ENCODE results near the gene AK8.

AK8 gene

DNA sequence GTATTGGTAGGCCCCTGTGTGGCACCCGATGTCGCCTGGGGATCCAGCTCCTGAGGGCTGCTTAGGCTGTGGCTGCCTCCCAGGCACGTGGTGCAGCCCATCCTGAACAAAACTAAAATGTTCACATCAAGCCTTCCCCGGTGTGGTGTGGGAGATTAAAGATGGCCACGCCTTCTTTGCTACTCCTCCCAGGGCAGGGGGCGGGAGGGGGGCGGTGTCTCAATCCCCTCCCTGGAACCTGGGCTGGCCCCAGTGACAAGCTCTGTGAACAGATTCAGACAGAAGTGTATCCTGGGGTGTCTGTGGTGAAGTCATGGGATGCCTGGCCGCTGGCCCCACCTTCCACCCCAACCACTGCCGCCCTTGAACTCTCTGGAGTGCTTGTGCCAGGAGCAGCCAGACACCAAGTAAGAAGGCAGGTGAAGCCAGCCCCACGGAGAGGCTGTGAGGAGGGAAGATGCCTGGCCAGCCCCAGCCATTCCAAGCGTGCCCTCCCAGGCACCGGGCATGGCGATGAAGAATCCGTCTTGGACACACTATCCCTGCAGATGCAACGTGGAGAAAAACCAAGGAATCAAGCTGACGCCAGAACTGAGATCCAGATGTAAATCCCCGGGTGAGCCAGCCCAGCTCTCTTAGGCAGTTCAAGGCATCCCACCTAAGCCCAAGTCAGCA is 75.8 kb downstream of the AK8 start:
- no peak overlapping the region for H3K4me3 ChIP-seq (replicated peaks in 1 of 2; ENCODE audit: low read depth in 2 of 2, low read length in 2 of 2)
- DNase-seq (ENCODE audit: low read depth in 2 of 2) = no peak
- TF ChIP-seq, protein P1, sequence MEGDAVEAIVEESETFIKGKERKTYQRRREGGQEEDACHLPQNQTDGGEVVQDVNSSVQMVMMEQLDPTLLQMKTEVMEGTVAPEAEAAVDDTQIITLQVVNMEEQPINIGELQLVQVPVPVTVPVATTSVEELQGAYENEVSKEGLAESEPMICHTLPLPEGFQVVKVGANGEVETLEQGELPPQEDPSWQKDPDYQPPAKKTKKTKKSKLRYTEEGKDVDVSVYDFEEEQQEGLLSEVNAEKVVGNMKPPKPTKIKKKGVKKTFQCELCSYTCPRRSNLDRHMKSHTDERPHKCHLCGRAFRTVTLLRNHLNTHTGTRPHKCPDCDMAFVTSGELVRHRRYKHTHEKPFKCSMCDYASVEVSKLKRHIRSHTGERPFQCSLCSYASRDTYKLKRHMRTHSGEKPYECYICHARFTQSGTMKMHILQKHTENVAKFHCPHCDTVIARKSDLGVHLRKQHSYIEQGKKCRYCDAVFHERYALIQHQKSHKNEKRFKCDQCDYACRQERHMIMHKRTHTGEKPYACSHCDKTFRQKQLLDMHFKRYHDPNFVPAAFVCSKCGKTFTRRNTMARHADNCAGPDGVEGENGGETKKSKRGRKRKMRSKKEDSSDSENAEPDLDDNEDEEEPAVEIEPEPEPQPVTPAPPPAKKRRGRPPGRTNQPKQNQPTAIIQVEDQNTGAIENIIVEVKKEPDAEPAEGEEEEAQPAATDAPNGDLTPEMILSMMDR (IDR thresholded peaks at IDR 0.05; ENCODE audit: low read depth, low read length) = no peak

DNA sequence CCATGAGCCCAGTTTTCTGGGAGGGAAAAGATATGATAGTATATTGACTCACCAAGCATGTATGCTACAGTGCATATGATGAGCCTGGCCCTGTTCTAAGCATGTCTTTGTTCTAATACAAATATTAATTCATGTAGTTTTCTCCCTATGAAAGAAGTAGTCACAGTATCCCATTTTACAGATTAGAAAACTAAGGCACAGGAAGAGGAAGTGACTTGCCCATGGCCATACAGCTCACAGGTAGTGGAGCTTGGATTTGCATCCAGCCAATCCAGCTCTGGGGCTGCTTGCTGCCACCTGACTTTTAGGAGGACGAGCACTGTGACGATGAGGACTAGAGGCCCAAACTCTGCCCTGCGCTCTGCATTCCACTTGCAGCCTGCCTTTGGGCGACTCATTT is 76.4 kb downstream of the AK8 start:
- no peak overlapping the region for H3K4me3 ChIP-seq (replicated peaks in 1 of 2; ENCODE audit: low read depth in 2 of 2, low read length in 2 of 2)
- TF ChIP-seq, protein P1 (IDR thresholded peaks at IDR 0.05; ENCODE audit: low read depth, low read length) = no peak
- DNase-seq (ENCODE audit: low read depth in 2 of 2) = no peak

DNA sequence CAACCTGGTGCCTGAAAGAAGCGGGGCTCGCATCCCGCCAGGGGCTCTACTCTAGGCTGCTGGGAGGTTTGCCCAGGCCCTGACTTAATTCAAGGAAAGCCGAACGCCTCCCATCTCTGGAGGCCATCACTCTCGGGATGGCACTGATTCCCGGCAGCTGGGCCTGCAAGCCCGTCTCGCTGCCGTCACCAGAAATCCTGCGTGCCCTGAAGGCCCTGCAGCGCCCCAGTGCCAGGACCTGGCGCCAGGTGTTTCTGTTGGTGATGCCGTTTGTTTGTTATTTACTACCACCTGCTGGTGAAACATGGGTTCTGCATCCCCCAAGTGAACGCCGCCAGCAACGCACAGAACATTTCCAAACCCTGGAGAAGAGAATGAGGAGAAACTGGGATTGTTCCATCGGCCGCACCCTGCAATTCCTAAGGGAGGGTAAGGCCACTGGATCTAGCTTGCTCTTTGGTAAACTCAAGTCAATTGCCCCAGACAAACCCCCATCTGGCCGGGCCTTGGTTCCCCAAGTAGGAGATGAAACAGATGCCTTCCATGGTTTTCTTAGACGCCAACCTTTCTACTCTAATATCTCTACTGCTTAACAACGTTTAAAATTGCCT is 77.9 kb downstream of the AK8 start:
- TF ChIP-seq, protein P1 (IDR thresholded peaks at IDR 0.05; ENCODE audit: low read depth, low read length) = peak; percentile 81
- DNase-seq (ENCODE audit: low read depth in 2 of 2) = peak; percentile 75 to 86
- no peak overlapping the region for H3K4me3 ChIP-seq (replicated peaks in 1 of 2; ENCODE audit: low read depth in 2 of 2, low read length in 2 of 2)

DNA sequence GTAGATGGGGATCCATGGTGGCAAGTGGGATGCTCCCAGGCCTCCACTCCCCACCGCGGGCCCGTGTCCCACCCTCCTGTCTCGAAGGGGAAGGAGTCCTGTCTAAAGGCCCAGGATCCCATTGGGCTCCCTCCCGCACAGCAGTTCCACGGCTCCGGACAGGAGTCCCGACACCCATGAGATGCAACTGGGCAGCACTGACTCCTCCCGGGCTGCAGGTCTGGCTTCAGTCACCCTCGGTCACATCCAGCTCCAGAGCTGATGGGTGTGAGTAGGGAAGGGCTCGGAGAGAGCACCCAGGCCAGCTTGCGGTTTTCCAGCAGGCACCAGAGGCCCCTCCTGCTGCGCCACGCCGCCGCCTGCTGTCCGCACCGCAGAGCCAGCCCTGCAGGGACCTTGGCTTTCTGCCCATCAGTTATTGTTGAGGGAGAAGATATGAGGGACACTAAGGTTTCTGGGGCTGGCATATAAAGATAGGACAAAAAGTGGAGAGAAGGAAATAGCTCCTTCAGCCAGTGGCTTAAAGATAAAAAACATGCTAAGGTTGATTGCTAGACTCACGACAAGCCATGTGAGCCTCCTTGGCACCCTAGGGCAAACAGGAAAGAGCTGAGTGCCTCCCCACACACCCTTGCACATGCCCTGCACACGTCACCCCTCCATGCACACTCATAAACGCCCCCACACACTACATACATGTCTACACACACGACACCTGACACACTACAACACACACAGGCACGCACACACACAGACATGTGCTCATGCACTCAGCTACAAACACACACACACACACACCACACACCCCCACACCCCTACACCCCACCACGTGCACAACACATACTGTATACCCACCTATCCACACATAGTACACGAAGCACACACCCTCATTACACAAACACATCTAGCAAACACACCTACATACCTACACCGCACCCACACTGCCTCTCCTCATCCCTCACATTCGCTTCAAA is 79.0 kb downstream of the AK8 start:
- TF ChIP-seq, protein P1 (IDR thresholded peaks at IDR 0.05; ENCODE audit: low read depth, low read length) = no peak
- H3K4me3 ChIP-seq (replicated peaks in 1 of 2; ENCODE audit: low read depth in 2 of 2, low read length in 2 of 2) = no peak overlapping the region
- DNase-seq (ENCODE audit: low read depth in 2 of 2) = peak in 1 of 2 donors; percentile 10

DNA sequence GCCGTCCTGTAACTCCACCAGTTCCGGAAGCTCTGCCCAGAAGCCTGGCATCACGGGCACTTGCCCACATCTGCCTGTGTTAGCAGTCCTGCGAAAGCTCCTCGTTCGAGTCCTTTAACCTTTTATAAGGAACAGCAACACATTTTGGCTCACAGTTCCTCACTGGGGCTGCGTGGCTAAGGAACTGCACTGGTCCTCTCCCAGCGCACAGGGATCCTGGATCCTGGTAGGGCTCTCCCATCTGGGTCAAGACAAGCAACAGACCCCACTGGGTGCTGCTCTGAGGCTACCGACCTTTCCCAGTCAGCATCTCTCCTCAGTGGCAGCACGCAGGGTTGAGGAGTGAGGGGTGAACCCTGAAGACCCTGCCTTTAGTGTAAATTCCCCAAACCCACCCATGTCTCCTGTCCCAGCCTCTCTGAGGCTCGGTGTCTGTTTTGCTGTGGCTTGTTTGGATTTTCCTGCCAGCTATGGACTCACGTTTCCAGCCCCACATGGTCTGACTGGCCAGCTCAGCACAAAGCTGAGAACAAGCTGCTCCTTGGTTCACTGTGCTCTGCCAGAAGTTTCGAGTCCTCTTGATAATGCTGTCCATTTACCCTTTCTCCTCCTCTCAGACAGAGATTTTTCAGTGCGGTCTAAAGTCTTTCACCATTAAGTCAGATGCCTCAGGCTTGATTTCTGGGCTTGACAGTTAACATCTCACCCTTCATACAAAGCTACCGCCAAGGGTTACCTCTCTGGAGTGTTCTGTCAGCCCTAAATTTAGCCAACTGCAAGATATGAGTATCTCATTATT is 80.0 kb downstream of the AK8 start:
- TF ChIP-seq, protein P1 (IDR thresholded peaks at IDR 0.05; ENCODE audit: low read depth, low read length) = no peak
- peak; percentile 5 to 43 for DNase-seq (ENCODE audit: low read depth in 2 of 2)
- no peak overlapping the region for H3K4me3 ChIP-seq (replicated peaks in 1 of 2; ENCODE audit: low read depth in 2 of 2, low read length in 2 of 2)
